Neuronal stem cell (in vitro differentiated cells): ENCODE measurements around the gene S1PR1.

Experiments
- DNase-seq: peaks from one replicate; pipeline ENCODE4 v3.0.0-alpha.2; 2013; ENCODE audit warnings: low spot score
- H2AFZ ChIP-seq: one replicate; pipeline ENCODE4 v1.6.1; 2013; ENCODE audit warnings: mild to moderate bottlenecking, low read length, inconsistent platforms
- H2AK5ac ChIP-seq: 2 replicates; pipeline ENCODE4 v1.6.1; 2013; ENCODE audit warnings: low read depth, mild to moderate bottlenecking, inconsistent platforms, low read length, moderate library complexity, mixed read lengths
- H2BK120ac ChIP-seq: 2 replicates; pipeline ENCODE4 v1.6.1; 2013; ENCODE audit warnings: low read depth, mild to moderate bottlenecking, inconsistent platforms, low read length, moderate library complexity, mixed read lengths
- H2BK12ac ChIP-seq: one replicate; pipeline ENCODE4 v1.6.1; 2013; ENCODE audit warnings: low read length, inconsistent platforms
- H2BK15ac ChIP-seq: 2 replicates; pipeline ENCODE4 v1.6.1; 2013; ENCODE audit warnings: mild to moderate bottlenecking, low read length, inconsistent platforms, mixed read lengths
- H2BK5ac ChIP-seq: one replicate; pipeline ENCODE4 v1.6.1; 2013; ENCODE audit warnings: inconsistent platforms, mild to moderate bottlenecking, low read length, moderate library complexity
- H3K14ac ChIP-seq: one replicate; pipeline ENCODE4 v1.6.1; 2013; ENCODE audit warnings: low read length, inconsistent platforms
- H3K18ac ChIP-seq: 2 replicates; pipeline ENCODE4 v1.6.1; 2013; ENCODE audit warnings: low read length, inconsistent platforms
- H3K23ac ChIP-seq: 2 replicates; pipeline ENCODE4 v1.6.1; 2013; ENCODE audit warnings: low read depth, mild to moderate bottlenecking, mixed read lengths, low read length, inconsistent platforms; ENCODE audit not compliant: poor library complexity
- H3K27ac ChIP-seq: replicated peaks from 3 replicates; pipeline ENCODE4 v1.5.1; 2013; ENCODE audit warnings: low read length, inconsistent platforms
- H3K27me3 ChIP-seq, 3 experiments: 2 replicates each; pipeline ENCODE4 v1.6.1; 2013; ENCODE audit warnings: low read length in 3 of 3, mild to moderate bottlenecking in 2 of 3, inconsistent platforms in 1 of 3, low read depth in 1 of 3, mixed read lengths in 1 of 3, moderate library complexity in 1 of 3; ENCODE audit not compliant: control insufficient read depth in 3 of 3, insufficient read depth in 3 of 3
- H3K36me3 ChIP-seq, 2 donors: replicated peaks in 1 of 2; 2 replicates each; pipeline ENCODE4 v1.6.1; 2013; ENCODE audit warnings: low read length in 2 of 2; ENCODE audit not compliant: control insufficient read depth in 2 of 2, insufficient read depth in 2 of 2
- H3K4ac ChIP-seq: 2 replicates; pipeline ENCODE4 v1.6.1; 2013; ENCODE audit warnings: inconsistent platforms, mild to moderate bottlenecking, low read length, moderate library complexity
- H3K4me1 ChIP-seq, 2 donors: 1 replicate in 1 of 2; 2 replicates in 1 of 2; pipeline ENCODE4 v1.6.1; 2013; ENCODE audit warnings: low read length in 2 of 2, low read depth in 1 of 2; ENCODE audit not compliant: control insufficient read depth in 2 of 2, insufficient read depth in 1 of 2
- H3K4me2 ChIP-seq: one replicate; pipeline ENCODE4 v1.6.1; 2013; ENCODE audit warnings: mild to moderate bottlenecking, low read length, inconsistent platforms; ENCODE audit not compliant: insufficient read depth, poor library complexity, severe bottlenecking
- H3K4me3 ChIP-seq, 2 donors: 2 replicates each; pipeline ENCODE4 v1.5.1; 2013; ENCODE audit warnings: low read length in 2 of 2, mild to moderate bottlenecking in 2 of 2, inconsistent platforms in 1 of 2, moderate library complexity in 1 of 2
- H3K79me1 ChIP-seq: one replicate; pipeline ENCODE4 v1.6.1; 2013; ENCODE audit warnings: low read depth, mild to moderate bottlenecking, inconsistent platforms, low read length, moderate library complexity
- H3K9ac ChIP-seq: one replicate; pipeline ENCODE4 v1.6.1; 2013; ENCODE audit warnings: mild to moderate bottlenecking, low read depth, low read length, inconsistent platforms; ENCODE audit not compliant: poor library complexity
- H3K9me3 ChIP-seq, 2 donors: replicated peaks in 1 of 2; 2 replicates each; pipeline versions ENCODE3 to v1.6.1; 2013; ENCODE audit warnings: low read length in 2 of 2, mild to moderate bottlenecking in 2 of 2, inconsistent platforms in 1 of 2, low read depth in 1 of 2, mixed read lengths in 1 of 2, moderate library complexity in 1 of 2; ENCODE audit not compliant: control insufficient read depth in 2 of 2, insufficient read depth in 1 of 2
- H4K8ac ChIP-seq: one replicate; pipeline ENCODE4 v1.6.1; 2013; ENCODE audit warnings: low read depth, mild to moderate bottlenecking, inconsistent platforms, low read length, moderate library complexity
- H4K91ac ChIP-seq: one replicate; pipeline ENCODE4 v1.6.1; 2013; ENCODE audit warnings: low read length, low read depth, mild to moderate bottlenecking, inconsistent platforms; ENCODE audit not compliant: poor library complexity
- WGBS, 2 donors: extraction: QIAGEN DNeasy Blood & Tissue Kit; methylation state at CpG; one replicate each; pipeline ENCODE4 v1.1.7; 2013; ENCODE audit warnings: missing lambda C conversion rate in 2 of 2, mixed read lengths in 1 of 2; ENCODE audit not compliant: insufficient read length in 2 of 2, insufficient replicate concordance in 1 of 2; ENCODE audit errors: extremely low coverage in 2 of 2; 5-methylcytosine and 5-hydroxymethylcytosine counted together

Gene S1PR1

GRCh38 chr1:101264697-101265096, 27.9 kb downstream of the S1PR1 start:
- WGBS, 2 donors: no CpG with 5 or more reads among the region's 2 CpGs
- Histone ChIP-seq H2BK15ac (no peak overlapping the region), H3K4me1 (peaks cover 8 to 16% of the 10 kb centered on the region in 2 donors), H3K27me3 (no peaks in the 10 kb centered on the region), H3K14ac (no peak overlapping the region), H3K4me2 (no peak overlapping the region), H3K18ac (no peak overlapping the region), H2BK5ac (no peak overlapping the region), H3K79me1 (no peaks in the 10 kb centered on the region), H3K36me3 (no peaks in the 10 kb centered on the region), H3K9me3 (no peaks in the 10 kb centered on the region), H3K4me3 (no peak overlapping the region), H2BK12ac (no peak overlapping the region), H2AK5ac (no peak overlapping the region), H2AFZ (no peak overlapping the region), H3K23ac (no peak overlapping the region), H3K9ac (no peak overlapping the region), H2BK120ac (no peak overlapping the region), H4K8ac (no peak overlapping the region), H4K91ac (no peak overlapping the region), H3K27ac (no peak overlapping the region), H3K4ac (no peak overlapping the region)
- no peak for DNase-seq

DNA sequence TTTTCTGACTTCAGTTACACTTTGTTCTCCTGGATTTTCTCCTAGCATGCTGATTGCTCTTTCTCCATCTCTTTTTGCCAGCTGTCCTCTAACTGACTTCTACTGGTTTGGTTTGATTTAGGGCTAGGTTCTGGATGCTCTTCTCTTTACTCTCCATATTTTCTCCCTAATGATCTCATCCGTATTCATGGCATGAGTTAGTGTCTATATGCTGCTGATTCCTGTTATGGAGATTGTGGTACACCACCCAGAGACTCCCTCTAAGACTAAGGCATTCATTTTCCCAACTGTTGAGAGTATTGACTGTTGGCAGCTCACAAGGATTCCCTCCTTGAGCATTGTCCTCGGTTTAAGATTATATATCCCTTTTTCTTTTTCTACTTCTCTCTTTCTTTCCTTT, 28.9 kb downstream of the S1PR1 start:
- Histone ChIP-seq H3K27ac (no peak overlapping the region), H3K23ac (no peak overlapping the region), H4K91ac (no peak overlapping the region), H3K9me3 (no peaks in the 10 kb centered on the region), H2BK12ac (no peak overlapping the region), H3K9ac (no peak overlapping the region), H3K4me3 (no peak overlapping the region), H4K8ac (no peak overlapping the region), H2BK120ac (no peak overlapping the region), H3K36me3 (no peaks in the 10 kb centered on the region), H3K27me3 (no peaks in the 10 kb centered on the region), H2AFZ (no peak overlapping the region), H3K4me1 (peaks cover 8 to 16% of the 10 kb centered on the region in 2 donors), H3K4ac (no peak overlapping the region), H3K79me1 (no peaks in the 10 kb centered on the region), H3K14ac (no peak overlapping the region), H2AK5ac (no peak overlapping the region), H2BK15ac (no peak overlapping the region), H3K18ac (no peak overlapping the region), H3K4me2 (no peak overlapping the region), H2BK5ac (no peak overlapping the region)
- no peak for DNase-seq
- no CpG with 5 or more reads among the region's 2 CpGs for WGBS, 2 donors

DNA sequence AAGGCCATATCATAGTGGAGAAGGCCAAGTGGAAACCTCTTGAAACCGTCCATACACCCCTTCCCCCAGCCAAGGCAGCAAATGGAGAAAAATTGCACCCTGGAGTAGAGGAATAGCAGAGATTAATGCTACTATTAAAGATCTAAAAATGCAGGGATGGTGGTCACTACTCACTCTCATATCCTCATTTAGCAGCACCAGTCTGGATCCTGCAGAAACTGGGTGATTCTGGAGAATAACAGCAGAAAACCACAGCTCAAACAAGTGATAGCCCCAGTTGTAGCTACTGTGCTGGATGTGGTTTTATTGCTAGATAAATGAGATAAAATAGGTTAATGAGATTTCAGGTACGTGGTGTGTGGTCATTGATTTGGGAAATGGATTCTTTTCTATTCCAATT, 30.3 kb downstream of the S1PR1 start:
- no peak overlapping the region for H2BK5ac ChIP-seq
- H3K4me2 ChIP-seq: no peak overlapping the region
- no CpG with 5 or more reads among the region's 2 CpGs for WGBS, 2 donors
- H3K9ac ChIP-seq: no peak overlapping the region
- peaks cover 2 to 8% of the 10 kb centered on the region in 2 donors for H3K4me1 ChIP-seq
- H4K91ac ChIP-seq: no peak overlapping the region
- H2AK5ac ChIP-seq: no peak overlapping the region
- no peak overlapping the region for H3K4ac ChIP-seq
- no peak overlapping the region for H4K8ac ChIP-seq
- H2BK15ac ChIP-seq: no peak overlapping the region
- peaks cover 0 to 4% of the 10 kb centered on the region in 2 donors for H3K9me3 ChIP-seq
- H2AFZ ChIP-seq: no peak overlapping the region
- H3K14ac ChIP-seq: no peak overlapping the region
- no peak overlapping the region for H3K4me3 ChIP-seq
- no peak overlapping the region for H3K23ac ChIP-seq
- DNase-seq: no peak
- no peak overlapping the region for H3K18ac ChIP-seq
- no peak overlapping the region for H2BK12ac ChIP-seq
- H3K27me3 ChIP-seq: no peaks in the 10 kb centered on the region
- no peaks in the 10 kb centered on the region for H3K36me3 ChIP-seq
- H2BK120ac ChIP-seq: no peak overlapping the region
- H3K27ac ChIP-seq: no peak overlapping the region
- H3K79me1 ChIP-seq: no peaks in the 10 kb centered on the region

- no CpG with 5 or more reads among the region's 2 CpGs for WGBS, 2 donors
- no peak overlapping the region for H2BK12ac ChIP-seq
- H3K4me3 ChIP-seq: no peak overlapping the region
- H3K14ac ChIP-seq: no peak overlapping the region
- H2BK5ac ChIP-seq: no peak overlapping the region
- no peak overlapping the region for H4K91ac ChIP-seq
- H4K8ac ChIP-seq: no peak overlapping the region
- H3K9me3 ChIP-seq: peaks cover 0 to 4% of the 10 kb centered on the region in 2 donors
- H3K27ac ChIP-seq: no peak overlapping the region
- H3K36me3 ChIP-seq: no peaks in the 10 kb centered on the region
- no peak overlapping the region for H3K4me2 ChIP-seq
- H3K27me3 ChIP-seq: no peaks in the 10 kb centered on the region
- H2BK120ac ChIP-seq: no peak overlapping the region
- H3K4me1 ChIP-seq: no peaks in the 10 kb centered on the region
- no peak for DNase-seq
- no peak overlapping the region for H2AK5ac ChIP-seq
- H3K18ac ChIP-seq: no peak overlapping the region
- no peak overlapping the region for H2BK15ac ChIP-seq
- H3K79me1 ChIP-seq: no peaks in the 10 kb centered on the region
- H2AFZ ChIP-seq: no peak overlapping the region
- H3K9ac ChIP-seq: no peak overlapping the region
- H3K4ac ChIP-seq: no peak overlapping the region
- H3K23ac ChIP-seq: no peak overlapping the region
These were observed 32.1 kb downstream of the S1PR1 start for GRCh38 chr1:101268893-101269292.
